Thoracic aorta (tissue), 2 donors: ENCODE measurements around the gene BSN. TPM values are rescaled to one million over a fixed set of nuclear protein-coding genes. Genes with fewer than 3 reads are reported as not detected.

ENCODE experiments used
- ATAC-seq: fragments of 150-250 bp; one replicate; pipeline ENCODE4 v1.8.0; 2017; ENCODE audit warnings: low read depth; ENCODE audit not compliant: insufficient number of reproducible peaks, low FRiP score
- DNase-seq: peaks from one replicate; pipeline ENCODE4 v3.0.0-alpha.2; 2020; ENCODE audit warnings: low spot score
- H3K27ac ChIP-seq, 2 donors: fragments of 200-600 bp; sonication (generic); 1 replicate in 1 of 2; 2 replicates in 1 of 2; pipeline ENCODE4 v1.5.1; 2016; ENCODE audit warnings: mild to moderate bottlenecking in 2 of 2, moderate library complexity in 2 of 2
- H3K27me3 ChIP-seq: fragments of 200-600 bp; sonication (generic); replicated peaks from 2 replicates; pipeline ENCODE4 v1.6.0; 2016; ENCODE audit warnings: mild to moderate bottlenecking; ENCODE audit not compliant: insufficient read depth
- H3K36me3 ChIP-seq: fragments of 200-600 bp; sonication (generic); one replicate; pipeline ENCODE4 v1.5.1; 2016
- H3K4me1 ChIP-seq, 2 donors: fragments of 200-600 bp; sonication (generic); 1 replicate in 1 of 2; 2 replicates in 1 of 2; pipeline versions ENCODE4 v1.5.1 to v1.6.0; 2016; ENCODE audit warnings: low read depth in 2 of 2, mild to moderate bottlenecking in 1 of 2; ENCODE audit not compliant: control insufficient read depth in 1 of 2
- H3K4me3 ChIP-seq: fragments of 200-600 bp; sonication (generic); 2 replicates; pipeline ENCODE4 v1.5.1; 2016; ENCODE audit warnings: mild to moderate bottlenecking
- H3K9me3 ChIP-seq: fragments of 200-600 bp; sonication (generic); 2 replicates; pipeline ENCODE4 v1.5.1; 2016
- CTCF ChIP-seq: fragments of 200-600 bp; sonication (generic); IDR thresholded peaks from one replicate; pipeline ENCODE4 v1.5.1; 2019; ENCODE audit warnings: antibody characterized with exemption
- total RNA-seq, 2 donors: library from RNA; depleted of rRNA; stranded (reverse); fragments of >200 nt; gene quantifications; one replicate each; pipeline versions ENCODE4 v1.1.0 to v1.2.3, GENCODE V29; 2016

Gene BSN
- total RNA-seq, 2 donors from 2014 or later: 0.27 to 0.35 TPM

GRCh38 chr3:49699281-49699979 is 145.2 kb downstream of the BSN start:
- no peaks in the 10 kb centered on the region for H3K4me1 ChIP-seq
- no peak overlapping the region for H3K27ac ChIP-seq
- H3K27me3 ChIP-seq: no peaks in the 10 kb centered on the region
- H3K9me3 ChIP-seq: no peaks in the 10 kb centered on the region
- ATAC-seq (no peak), DNase-seq (no peak)
- no peak overlapping the region for H3K4me3 ChIP-seq
- TF ChIP-seq CTCF: no peak
- peaks cover 24% of the 10 kb centered on the region for H3K36me3 ChIP-seq

DNA sequence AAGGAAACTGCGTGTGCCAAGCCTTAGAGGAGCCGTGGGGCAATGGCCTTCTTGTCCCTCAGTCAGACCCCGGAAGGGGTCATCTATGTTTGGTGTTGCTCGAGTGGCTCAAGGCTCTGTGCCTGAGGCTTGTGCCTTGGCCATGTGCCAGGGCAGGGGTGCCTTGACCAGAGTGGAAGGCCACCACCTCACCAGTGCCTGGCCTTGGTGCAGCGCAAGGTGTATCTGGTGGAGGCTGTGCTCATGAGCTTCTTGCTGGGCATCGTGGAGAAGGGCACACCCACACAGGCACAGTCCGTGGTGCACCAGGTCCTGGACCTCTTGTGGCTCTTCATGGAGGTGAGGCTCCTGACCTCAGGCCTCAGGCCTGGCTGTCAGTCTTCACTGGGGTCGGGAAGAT is 145.7 kb downstream of the BSN start:
- H3K27me3 ChIP-seq: no peaks in the 10 kb centered on the region
- TF ChIP-seq CTCF: no peak
- no peaks in the 10 kb centered on the region for H3K4me1 ChIP-seq
- no peak overlapping the region for H3K27ac ChIP-seq
- no peaks in the 10 kb centered on the region for H3K9me3 ChIP-seq
- ATAC-seq: no peak
- H3K36me3 ChIP-seq: peaks cover 30% of the 10 kb centered on the region
- no peak overlapping the region for H3K4me3 ChIP-seq
- no peak for DNase-seq

DNA sequence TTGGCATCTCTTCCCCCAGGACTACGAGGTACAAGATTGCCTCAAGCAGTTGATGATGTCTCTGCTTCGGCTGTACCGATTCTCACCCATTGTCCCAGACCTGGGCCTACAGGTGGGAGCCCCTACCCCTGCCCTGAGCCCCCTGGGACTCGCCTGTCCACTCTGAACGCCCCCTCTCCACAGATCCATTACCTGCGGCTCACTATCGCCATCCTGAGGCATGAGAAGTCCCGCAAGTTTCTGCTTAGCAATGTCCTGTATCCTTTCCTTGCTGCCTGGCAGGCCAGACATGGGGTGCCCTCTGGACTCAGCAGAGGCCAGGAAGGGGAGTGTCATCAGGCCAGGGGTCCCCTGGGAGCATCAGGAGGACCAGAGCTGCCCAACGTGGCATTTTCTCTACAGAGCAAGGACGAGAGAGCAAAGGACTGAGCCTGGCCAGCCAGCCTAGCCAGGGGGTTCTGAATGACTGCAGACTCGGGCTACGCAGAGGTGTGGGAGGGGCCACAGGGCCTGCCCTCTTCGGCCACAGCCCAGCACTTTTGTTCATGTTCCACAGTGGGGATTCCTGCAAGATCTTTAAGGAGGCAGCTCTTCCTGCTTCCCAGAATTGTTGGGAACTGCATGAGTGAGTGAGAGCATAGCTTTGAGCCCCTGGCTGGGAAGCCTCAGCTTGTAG is 146.3 kb downstream of the BSN start:
- Histone ChIP-seq H3K4me1 (no peaks in the 10 kb centered on the region), H3K9me3 (no peaks in the 10 kb centered on the region), H3K4me3 (no peak overlapping the region), H3K27ac (no peak overlapping the region), H3K36me3 (peaks cover 36% of the 10 kb centered on the region), H3K27me3 (no peaks in the 10 kb centered on the region)
- ATAC-seq (no peak), DNase-seq (no peak)
- TF ChIP-seq CTCF: no peak

GRCh38 chr3:49701388-49702077 is 147.3 kb downstream of the BSN start:
- Histone ChIP-seq H3K27me3 (no peaks in the 10 kb centered on the region), H3K27ac (no peak overlapping the region), H3K4me1 (no peaks in the 10 kb centered on the region), H3K9me3 (no peaks in the 10 kb centered on the region), H3K36me3 (peaks cover 37% of the 10 kb centered on the region), H3K4me3 (no peak overlapping the region)
- ATAC-seq (no peak), DNase-seq (no peak)
- no peak for TF ChIP-seq CTCF

GRCh38 chr3:49702672-49703071 is 148.4 kb downstream of the BSN start:
- TF ChIP-seq CTCF: no peak
- no peak for DNase-seq
- Histone ChIP-seq H3K27me3 (no peaks in the 10 kb centered on the region), H3K27ac (no peak overlapping the region), H3K9me3 (no peaks in the 10 kb centered on the region), H3K36me3 (peaks cover 37% of the 10 kb centered on the region), H3K4me1 (no peaks in the 10 kb centered on the region), H3K4me3 (no peak overlapping the region)
- no peak for ATAC-seq
